Ovary (tissue), 3 donors: ENCODE measurements around the gene CTBP2.

Experiments used
- CTCF ChIP-seq, 3 donors: fragments of 450-650 bp in 2 of 3; fragments of 200-600 bp in 1 of 3; IDR thresholded peaks; one replicate each; pipeline versions ENCODE4 v1.5.1 to v1.8.0; 2016 to 2022; ENCODE audit warnings: antibody characterized with exemption in 3 of 3, mild to moderate bottlenecking in 1 of 3
- EP300 ChIP-seq: sonication (generic); formaldehyde crosslinking; IDR thresholded peaks from one replicate; pipeline ENCODE4 v1.6.1; 2017; ENCODE audit warnings: antibody characterized with exemption
- POLR2A ChIP-seq: fragments of 450-650 bp; IDR thresholded peaks from one replicate; pipeline ENCODE4 v1.6.1; 2017; ENCODE audit warnings: antibody characterized with exemption, mild to moderate bottlenecking, moderate library complexity
- donor health status: DM: no; HTN: no; CAD: no.

- TF ChIP-seq EP300 (no peak), CTCF (IDR thresholded peaks at IDR 0.05) (no peak), POLR2A (no peak)
These were observed 144.9 kb downstream of the CTBP2 start for GRCh38 chr10:125015356-125015944.
